Stimulated activated memory B cell treated with anti-CD40 and anti-IgM and Interleukin-4, amounts not matched to agents 10 μg/mL and 1 μg/mL and 100 μg/mL, for 72 hours (primary cell): ENCODE data around the gene ADISSP.

Experiments used
- ATAC-seq: fragments of 150-1000 bp; cut with Tn5 transposase; 2 replicates; pipeline ENCODE4 v1.10.0; 2021
- H3K27ac Mint-ChIP-seq: one replicate; pipeline ENCODE4 v1.8.0; 2022; ENCODE audit warnings: mild to moderate bottlenecking, mixed read lengths
- H3K27me3 Mint-ChIP-seq: one replicate; pipeline ENCODE4 v1.8.0; 2022; ENCODE audit warnings: mixed read lengths
- H3K36me3 Mint-ChIP-seq: one replicate; pipeline ENCODE4 v1.8.0; 2022; ENCODE audit warnings: mixed read lengths
- H3K4me1 Mint-ChIP-seq: one replicate; pipeline ENCODE4 v1.8.0; 2022; ENCODE audit warnings: mixed read lengths
- H3K4me3 Mint-ChIP-seq: one replicate; pipeline ENCODE4 v1.8.0; 2022; ENCODE audit warnings: mild to moderate bottlenecking, moderate library complexity, mixed read lengths
- H3K9me3 Mint-ChIP-seq: one replicate; pipeline ENCODE4 v1.8.0; 2022; ENCODE audit warnings: mixed read lengths

Gene ADISSP

GRCh38 chr20:3744037-3744436, 23.5 kb downstream of the ADISSP start:
- Mint-ChIP-seq H3K27ac (no peak overlapping the region), H3K4me1 (peaks cover 13% of the 10 kb centered on the region), H3K4me3 (no peak overlapping the region), H3K27me3 (peaks cover 58% of the 10 kb centered on the region), H3K36me3 (no peaks in the 10 kb centered on the region), H3K9me3 (no peaks in the 10 kb centered on the region)
- ATAC-seq: no peak

GRCh38 chr20:3743251-3743650, 24.3 kb downstream of the ADISSP start:
- no peaks in the 10 kb centered on the region for H3K9me3 Mint-ChIP-seq
- H3K4me3 Mint-ChIP-seq: no peak overlapping the region
- peaks cover 13% of the 10 kb centered on the region for H3K4me1 Mint-ChIP-seq
- no peak for ATAC-seq
- H3K27ac Mint-ChIP-seq: no peak overlapping the region
- peaks cover 54% of the 10 kb centered on the region for H3K27me3 Mint-ChIP-seq
- H3K36me3 Mint-ChIP-seq: no peaks in the 10 kb centered on the region

- Mint-ChIP-seq H3K4me1 (peaks cover 13% of the 10 kb centered on the region), H3K4me3 (no peak overlapping the region), H3K27ac (no peak overlapping the region), H3K36me3 (no peaks in the 10 kb centered on the region), H3K27me3 (peaks cover 41% of the 10 kb centered on the region), H3K9me3 (no peaks in the 10 kb centered on the region)
- ATAC-seq: no peak
Measured at GRCh38 chr20:3741836-3742458, 25.6 kb downstream of the ADISSP start.

GRCh38 chr20:3740615-3741301, 26.8 kb downstream of the ADISSP start:
- H3K4me1 Mint-ChIP-seq: peaks cover 12% of the 10 kb centered on the region
- H3K4me3 Mint-ChIP-seq: no peak overlapping the region
- H3K27me3 Mint-ChIP-seq: peaks cover 29% of the 10 kb centered on the region
- no peaks in the 10 kb centered on the region for H3K36me3 Mint-ChIP-seq
- no peak for ATAC-seq
- H3K9me3 Mint-ChIP-seq: no peaks in the 10 kb centered on the region
- no peak overlapping the region for H3K27ac Mint-ChIP-seq

- H3K4me1 Mint-ChIP-seq: peaks cover 4% of the 10 kb centered on the region
- H3K27ac Mint-ChIP-seq: no peak overlapping the region
- no peaks in the 10 kb centered on the region for H3K36me3 Mint-ChIP-seq
- no peaks in the 10 kb centered on the region for H3K9me3 Mint-ChIP-seq
- peaks cover 21% of the 10 kb centered on the region for H3K27me3 Mint-ChIP-seq
- ATAC-seq: no peak
- no peak overlapping the region for H3K4me3 Mint-ChIP-seq
Measured at GRCh38 chr20:3739926-3740451, 27.6 kb downstream of the ADISSP start.

- Mint-ChIP-seq H3K27me3 (peaks cover 14% of the 10 kb centered on the region), H3K27ac (no peak overlapping the region), H3K4me3 (no peak overlapping the region), H3K4me1 (no peaks in the 10 kb centered on the region), H3K36me3 (no peaks in the 10 kb centered on the region), H3K9me3 (no peaks in the 10 kb centered on the region)
- no peak for ATAC-seq
Measured at GRCh38 chr20:3739054-3739925, 28.3 kb downstream of the ADISSP start.

GRCh38 chr20:3738111-3739053, 29.2 kb downstream of the ADISSP start:
- H3K27ac Mint-ChIP-seq: no peak overlapping the region
- no peaks in the 10 kb centered on the region for H3K36me3 Mint-ChIP-seq
- no peaks in the 10 kb centered on the region for H3K4me1 Mint-ChIP-seq
- H3K27me3 Mint-ChIP-seq: peaks cover 17% of the 10 kb centered on the region
- ATAC-seq: no peak
- H3K9me3 Mint-ChIP-seq: no peaks in the 10 kb centered on the region
- H3K4me3 Mint-ChIP-seq: no peak overlapping the region

- H3K27me3 Mint-ChIP-seq: peaks cover 32% of the 10 kb centered on the region
- H3K27ac Mint-ChIP-seq: no peak overlapping the region
- no peak overlapping the region for H3K4me3 Mint-ChIP-seq
- no peaks in the 10 kb centered on the region for H3K36me3 Mint-ChIP-seq
- no peaks in the 10 kb centered on the region for H3K4me1 Mint-ChIP-seq
- H3K9me3 Mint-ChIP-seq: no peaks in the 10 kb centered on the region
- no peak for ATAC-seq
Measured at GRCh38 chr20:3735768-3736167, 31.8 kb downstream of the ADISSP start.

- Mint-ChIP-seq H3K9me3 (no peaks in the 10 kb centered on the region), H3K4me1 (no peaks in the 10 kb centered on the region), H3K4me3 (no peak overlapping the region), H3K27ac (no peak overlapping the region), H3K27me3 (peaks cover 42% of the 10 kb centered on the region), H3K36me3 (no peaks in the 10 kb centered on the region)
- ATAC-seq: no peak
Measured at GRCh38 chr20:3734111-3734843, 33.3 kb downstream of the ADISSP start.

- Mint-ChIP-seq H3K4me3 (no peak overlapping the region), H3K27ac (no peak overlapping the region), H3K27me3 (peaks cover 47% of the 10 kb centered on the region), H3K4me1 (no peaks in the 10 kb centered on the region), H3K36me3 (no peaks in the 10 kb centered on the region), H3K9me3 (no peaks in the 10 kb centered on the region)
- ATAC-seq: no peak
Measured at GRCh38 chr20:3733119-3733995, 34.2 kb downstream of the ADISSP start.

GRCh38 chr20:3732327-3733118, 35.0 kb downstream of the ADISSP start, which contains the start of gene HSPA12B:
Gene HSPA12B (plus strand): TSS chr20:3732685. CDS start chr20:3738675, 5,990 bp downstream.
- Mint-ChIP-seq H3K4me3 (no peak within 1 kb of the TSS), H3K27me3 (peaks cover 56% of the 10 kb centered on the region), H3K36me3 (no peaks in the 10 kb centered on the region), H3K4me1 (no peaks in the 10 kb centered on the region), H3K27ac (no peak within 1 kb of the TSS), H3K9me3 (no peaks in the 10 kb centered on the region)
- no peak for ATAC-seq

GRCh38 chr20:3731944-3732326, 35.6 kb downstream of the ADISSP start:
- no peaks in the 10 kb centered on the region for H3K4me1 Mint-ChIP-seq
- H3K27me3 Mint-ChIP-seq: peaks cover 61% of the 10 kb centered on the region

More at GRCh38 chr20:3731944-3732326, 35.6 kb downstream of the ADISSP start:
- ATAC-seq: peak; percentile 25
- H3K36me3 Mint-ChIP-seq: no peaks in the 10 kb centered on the region
- no peak overlapping the region for H3K4me3 Mint-ChIP-seq
- no peaks in the 10 kb centered on the region for H3K9me3 Mint-ChIP-seq
- no peak overlapping the region for H3K27ac Mint-ChIP-seq
